ENCODE data around the gene PCBP4. TPM values are rescaled to one million over a fixed set of nuclear protein-coding genes. Genes with fewer than 3 reads are reported as not detected.

PCBP4 gene
- polyA plus RNA-seq, 1 donor (not counting 4 experiments of a cell fraction or from before 2014, with no cell fraction given), result 25.2 TPM

- H3K36me3 ChIP-seq (ENCODE audit: control insufficient read depth in 2 of 2, extremely low read depth in 1 of 2, insufficient read depth in 2 of 2, low read length in 2 of 2), result no peaks in the 10 kb centered on the region
- dilution Hi-C loops (cut with MboI; ENCODE audit: extremely low pct_ligation_motif_present, low sequenced_read_pairs), result no loop called here
- H3K9me3 ChIP-seq (ENCODE audit: control insufficient read depth, low read depth, low read length), result no peaks in the 10 kb centered on the region
- TF ChIP-seq CTCF (optimal IDR thresholded peaks at IDR 0.05 in 1 of 3, IDR thresholded peaks at IDR 0.05 in 1 of 3, conservative IDR thresholded peaks at IDR 0.05 in 1 of 3; ENCODE audit: extremely low read depth in 1 of 3, insufficient read depth in 2 of 3, low read length in 3 of 3) (no peak), EZH2 (IDR thresholded peaks at IDR 0.05; ENCODE audit: low read length) (no peak)
- no peaks in the 10 kb centered on the region for H4K20me1 ChIP-seq (ENCODE audit: control insufficient read depth, extremely low read depth, insufficient read depth, low read length)
- H3K27ac ChIP-seq (ENCODE audit: control insufficient read depth, insufficient read depth, low read length), result peak overlapping the region; percentile 22
- peak overlapping the region; percentile 33 for H3K9ac ChIP-seq (ENCODE audit: control insufficient read depth, extremely low read depth, insufficient read depth, low read length)
- H3K79me2 ChIP-seq (ENCODE audit: control insufficient read depth, insufficient read depth, low read length), result peaks cover 4% of the 10 kb centered on the region
- no peaks in the 10 kb centered on the region for H3K9me1 ChIP-seq (ENCODE audit: control insufficient read depth, extremely low read depth, insufficient read depth, low read length)
- H3K4me3 ChIP-seq (ENCODE audit: control insufficient read depth in 2 of 3, extremely low read depth in 1 of 3, insufficient read depth in 2 of 3, low read depth in 1 of 3, low read length in 3 of 3), result no peak overlapping the region
- H3K4me2 ChIP-seq (ENCODE audit: control insufficient read depth, extremely low read depth, insufficient read depth, low read depth, low read length), result peak overlapping the region; percentile 39
- H2AFZ ChIP-seq (ENCODE audit: control insufficient read depth, low read length), result peak overlapping the region; percentile 49
- no peaks in the 10 kb centered on the region for H3K27me3 ChIP-seq (ENCODE audit: control insufficient read depth, extremely low read depth, insufficient read depth, low read length)
- FAIRE-seq (peak; percentile 95), DNase-seq (ENCODE audit: low read depth, low spot score) (peak; percentile 44)
- peaks cover 37% of the 10 kb centered on the region for H3K4me1 ChIP-seq (ENCODE audit: control insufficient read depth, extremely low read depth, insufficient read depth, low read length)
Observed at GRCh38 chr3:51977446-51978142, 10.3 kb upstream of the PCBP4 start.

- Histone ChIP-seq H3K27me3 (ENCODE audit: control insufficient read depth, extremely low read depth, insufficient read depth, low read length) (no peaks in the 10 kb centered on the region), H2AFZ (ENCODE audit: control insufficient read depth, low read length) (no peak overlapping the region), H3K9me1 (ENCODE audit: control insufficient read depth, extremely low read depth, insufficient read depth, low read length) (no peaks in the 10 kb centered on the region), H3K79me2 (ENCODE audit: control insufficient read depth, insufficient read depth, low read length) (peaks cover 4% of the 10 kb centered on the region), H3K9me3 (ENCODE audit: control insufficient read depth, low read depth, low read length) (no peaks in the 10 kb centered on the region), H3K4me3 (ENCODE audit: control insufficient read depth in 2 of 3, extremely low read depth in 1 of 3, insufficient read depth in 2 of 3, low read depth in 1 of 3, low read length in 3 of 3) (no peak overlapping the region), H3K9ac (ENCODE audit: control insufficient read depth, extremely low read depth, insufficient read depth, low read length) (no peak overlapping the region), H3K4me1 (ENCODE audit: control insufficient read depth, extremely low read depth, insufficient read depth, low read length) (peaks cover 39% of the 10 kb centered on the region), H3K36me3 (ENCODE audit: control insufficient read depth in 2 of 2, extremely low read depth in 1 of 2, insufficient read depth in 2 of 2, low read length in 2 of 2) (no peaks in the 10 kb centered on the region), H4K20me1 (ENCODE audit: control insufficient read depth, extremely low read depth, insufficient read depth, low read length) (no peaks in the 10 kb centered on the region), H3K4me2 (ENCODE audit: control insufficient read depth, extremely low read depth, insufficient read depth, low read depth, low read length) (no peak overlapping the region), H3K27ac (ENCODE audit: control insufficient read depth, insufficient read depth, low read length) (no peak overlapping the region)
- DNase-seq (ENCODE audit: low read depth, low spot score), result no peak
- no peak for FAIRE-seq
- TF ChIP-seq CTCF (optimal IDR thresholded peaks at IDR 0.05 in 1 of 3, IDR thresholded peaks at IDR 0.05 in 1 of 3, conservative IDR thresholded peaks at IDR 0.05 in 1 of 3; ENCODE audit: extremely low read depth in 1 of 3, insufficient read depth in 2 of 3, low read length in 3 of 3), result no peak
- no peak for TF ChIP-seq EZH2 (IDR thresholded peaks at IDR 0.05; ENCODE audit: low read length)
- dilution Hi-C loops (cut with MboI; ENCODE audit: extremely low pct_ligation_motif_present, low sequenced_read_pairs), result no loop called here
Observed at GRCh38 chr3:51975852-51976549, 8.7 kb upstream of the PCBP4 start.

All from keratinocyte (primary cell).